Thoracic aorta (tissue), 2 donors: Measurements from ENCODE around the gene PRKCG. TPM values are rescaled to one million over a fixed set of nuclear protein-coding genes. Genes with fewer than 3 reads are reported as not detected.

ENCODE experiments used
- ATAC-seq: fragments of 150-250 bp; one replicate; pipeline ENCODE4 v1.8.0; 2017; ENCODE audit warnings: low read depth; ENCODE audit not compliant: insufficient number of reproducible peaks, low FRiP score
- DNase-seq: peaks from one replicate; pipeline ENCODE4 v3.0.0-alpha.2; 2020; ENCODE audit warnings: low spot score
- H3K27ac ChIP-seq, 2 donors: fragments of 200-600 bp; sonication (generic); 1 replicate in 1 of 2; 2 replicates in 1 of 2; pipeline ENCODE4 v1.5.1; 2016; ENCODE audit warnings: mild to moderate bottlenecking in 2 of 2, moderate library complexity in 2 of 2
- H3K27me3 ChIP-seq: fragments of 200-600 bp; sonication (generic); replicated peaks from 2 replicates; pipeline ENCODE4 v1.6.0; 2016; ENCODE audit warnings: mild to moderate bottlenecking; ENCODE audit not compliant: insufficient read depth
- H3K36me3 ChIP-seq: fragments of 200-600 bp; sonication (generic); one replicate; pipeline ENCODE4 v1.5.1; 2016
- H3K4me1 ChIP-seq, 2 donors: fragments of 200-600 bp; sonication (generic); 1 replicate in 1 of 2; 2 replicates in 1 of 2; pipeline versions ENCODE4 v1.5.1 to v1.6.0; 2016; ENCODE audit warnings: low read depth in 2 of 2, mild to moderate bottlenecking in 1 of 2; ENCODE audit not compliant: control insufficient read depth in 1 of 2
- H3K4me3 ChIP-seq: fragments of 200-600 bp; sonication (generic); 2 replicates; pipeline ENCODE4 v1.5.1; 2016; ENCODE audit warnings: mild to moderate bottlenecking
- H3K9me3 ChIP-seq: fragments of 200-600 bp; sonication (generic); 2 replicates; pipeline ENCODE4 v1.5.1; 2016
- total RNA-seq, 2 donors: library from RNA; depleted of rRNA; stranded (reverse); fragments of >200 nt; gene quantifications; one replicate each; pipeline versions ENCODE4 v1.1.0 to v1.2.3, GENCODE V29; 2016
- TF ChIP-seq, protein P1 (sequence below): fragments of 200-600 bp; sonication (generic); IDR thresholded peaks from one replicate; pipeline ENCODE4 v1.5.1; 2019; ENCODE audit warnings: antibody characterized with exemption

Gene PRKCG
- total RNA-seq, 2 donors from 2014 or later, result not detected

DNA sequence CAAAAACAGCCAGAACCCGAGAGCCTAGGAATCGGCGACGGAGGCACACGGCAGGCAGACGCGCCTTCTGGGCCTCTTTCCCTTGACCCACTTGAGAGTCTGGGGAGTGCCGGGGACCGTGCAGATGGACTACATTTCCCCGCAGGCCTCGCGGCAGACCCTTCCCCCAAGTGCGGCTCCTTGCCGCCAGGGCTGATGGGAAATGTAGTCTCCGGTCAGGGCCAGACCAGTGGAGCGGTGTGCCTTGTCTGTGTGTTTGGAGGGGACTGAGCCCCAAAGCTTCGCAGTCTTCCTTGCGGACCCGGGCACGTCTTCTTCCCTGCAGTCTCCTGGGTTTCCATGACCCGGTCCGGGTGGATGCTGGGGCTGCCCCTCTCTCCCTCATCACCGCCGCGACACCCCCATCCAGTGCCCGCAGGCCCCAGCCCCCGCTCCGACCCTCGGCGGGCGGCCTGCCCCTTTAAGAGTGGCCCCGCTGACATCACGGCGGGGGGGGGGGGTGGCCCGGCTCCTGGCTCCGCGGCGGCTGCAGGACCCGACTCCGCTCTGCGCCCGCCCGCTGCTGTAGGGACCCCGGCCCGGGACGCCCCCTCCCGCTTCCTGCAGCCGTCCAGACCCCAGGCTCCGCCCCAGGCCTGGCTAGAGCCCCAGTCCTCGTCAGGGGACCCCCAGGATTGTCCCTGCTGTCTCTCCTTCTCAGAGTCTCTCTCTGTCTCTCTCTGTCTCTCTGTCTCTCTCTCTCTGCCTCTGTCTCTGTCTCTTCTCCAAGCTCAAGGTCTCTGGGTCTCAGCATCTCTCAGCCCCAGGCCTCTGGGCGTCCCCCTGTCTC lies 26.3 kb downstream of the PRKCG start:
- H3K27me3 ChIP-seq, result peaks cover 22% of the 10 kb centered on the region
- ATAC-seq, result no peak
- TF ChIP-seq, protein P1, sequence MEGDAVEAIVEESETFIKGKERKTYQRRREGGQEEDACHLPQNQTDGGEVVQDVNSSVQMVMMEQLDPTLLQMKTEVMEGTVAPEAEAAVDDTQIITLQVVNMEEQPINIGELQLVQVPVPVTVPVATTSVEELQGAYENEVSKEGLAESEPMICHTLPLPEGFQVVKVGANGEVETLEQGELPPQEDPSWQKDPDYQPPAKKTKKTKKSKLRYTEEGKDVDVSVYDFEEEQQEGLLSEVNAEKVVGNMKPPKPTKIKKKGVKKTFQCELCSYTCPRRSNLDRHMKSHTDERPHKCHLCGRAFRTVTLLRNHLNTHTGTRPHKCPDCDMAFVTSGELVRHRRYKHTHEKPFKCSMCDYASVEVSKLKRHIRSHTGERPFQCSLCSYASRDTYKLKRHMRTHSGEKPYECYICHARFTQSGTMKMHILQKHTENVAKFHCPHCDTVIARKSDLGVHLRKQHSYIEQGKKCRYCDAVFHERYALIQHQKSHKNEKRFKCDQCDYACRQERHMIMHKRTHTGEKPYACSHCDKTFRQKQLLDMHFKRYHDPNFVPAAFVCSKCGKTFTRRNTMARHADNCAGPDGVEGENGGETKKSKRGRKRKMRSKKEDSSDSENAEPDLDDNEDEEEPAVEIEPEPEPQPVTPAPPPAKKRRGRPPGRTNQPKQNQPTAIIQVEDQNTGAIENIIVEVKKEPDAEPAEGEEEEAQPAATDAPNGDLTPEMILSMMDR, result no peak

GRCh38 chr19:53908935-53909415 lies 27.0 kb downstream of the PRKCG start, which contains the start of gene CACNG7:
Gene CACNG7, plus strand, starts transcription at chr19:53909278. Its CDS starts 3,554 bp downstream, at chr19:53912832.
- H3K9me3 ChIP-seq, result no peaks in the 10 kb centered on the region
- H3K36me3 ChIP-seq, result no peaks in the 10 kb centered on the region
- peak within 1 kb of the TSS; percentile 15 for H3K4me3 ChIP-seq
- H3K27ac ChIP-seq, result no peak within 1 kb of the TSS
- H3K4me1 ChIP-seq, result peaks cover 0 to 18% of the 10 kb centered on the region in 2 donors
- DNase-seq, result no peak
- H3K27me3 ChIP-seq, result peaks cover 22% of the 10 kb centered on the region
- no peak for ATAC-seq
- TF ChIP-seq, protein P1, result no peak

More for the DNA sequence above, 26.3 kb downstream of the PRKCG start:
- H3K4me1 ChIP-seq, result peaks cover 0 to 18% of the 10 kb centered on the region in 2 donors
- no peak overlapping the region for H3K27ac ChIP-seq
- H3K36me3 ChIP-seq, result no peaks in the 10 kb centered on the region
- no peak for DNase-seq
- H3K4me3 ChIP-seq, result peak overlapping the region; percentile 15
- H3K9me3 ChIP-seq, result no peaks in the 10 kb centered on the region

DNA sequence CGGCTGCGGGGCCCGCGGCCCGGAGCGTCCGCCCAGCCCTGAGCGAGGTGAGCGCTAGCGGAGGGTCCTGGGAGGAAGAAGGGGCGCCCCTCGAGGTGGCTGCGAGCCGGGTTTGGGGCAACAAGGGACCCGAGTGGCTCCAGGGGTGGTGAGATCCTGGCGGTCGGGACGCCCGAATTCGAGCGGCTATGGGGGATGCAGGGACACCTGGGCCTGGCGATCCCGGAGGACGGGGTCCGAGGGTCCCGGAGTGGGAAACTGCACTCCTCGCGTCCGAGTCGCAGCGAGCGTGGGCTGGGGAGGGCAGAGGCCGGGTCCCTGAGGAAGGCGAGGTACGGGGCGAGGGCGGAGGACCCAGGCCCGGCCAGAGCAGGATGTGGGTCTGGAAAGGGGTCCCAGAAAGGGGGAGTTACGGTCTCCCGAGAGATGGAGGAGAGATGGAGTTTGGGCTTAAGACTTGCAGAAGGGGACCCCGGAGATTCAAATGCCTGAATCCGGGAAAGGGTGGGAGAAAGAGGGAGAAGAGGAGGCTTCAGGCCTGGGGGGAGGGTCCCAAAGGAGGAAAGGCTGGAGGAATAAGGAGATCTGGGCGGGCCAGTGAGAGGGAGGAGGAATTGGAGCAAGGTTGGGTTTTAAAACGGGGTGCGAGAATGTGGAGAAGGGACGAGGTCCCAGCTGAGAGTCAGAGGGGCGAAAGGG lies 27.6 kb downstream of the PRKCG start:
- H3K27ac ChIP-seq, result no peak overlapping the region
- H3K4me3 ChIP-seq, result no peak overlapping the region
- ATAC-seq, result no peak
- TF ChIP-seq, protein P1, result no peak
- no peak for DNase-seq
- peaks cover 0 to 18% of the 10 kb centered on the region in 2 donors for H3K4me1 ChIP-seq
- H3K27me3 ChIP-seq, result peaks cover 22% of the 10 kb centered on the region
- no peaks in the 10 kb centered on the region for H3K9me3 ChIP-seq
- H3K36me3 ChIP-seq, result no peaks in the 10 kb centered on the region

GRCh38 chr19:53910170-53910518 lies 28.1 kb downstream of the PRKCG start:
- Histone ChIP-seq H3K27ac (no peak overlapping the region), H3K27me3 (peaks cover 22% of the 10 kb centered on the region), H3K36me3 (no peaks in the 10 kb centered on the region), H3K9me3 (no peaks in the 10 kb centered on the region), H3K4me3 (no peak overlapping the region), H3K4me1 (peaks cover 0 to 18% of the 10 kb centered on the region in 2 donors)
- ATAC-seq (no peak), DNase-seq (no peak)
- TF ChIP-seq, protein P1, result no peak

DNA sequence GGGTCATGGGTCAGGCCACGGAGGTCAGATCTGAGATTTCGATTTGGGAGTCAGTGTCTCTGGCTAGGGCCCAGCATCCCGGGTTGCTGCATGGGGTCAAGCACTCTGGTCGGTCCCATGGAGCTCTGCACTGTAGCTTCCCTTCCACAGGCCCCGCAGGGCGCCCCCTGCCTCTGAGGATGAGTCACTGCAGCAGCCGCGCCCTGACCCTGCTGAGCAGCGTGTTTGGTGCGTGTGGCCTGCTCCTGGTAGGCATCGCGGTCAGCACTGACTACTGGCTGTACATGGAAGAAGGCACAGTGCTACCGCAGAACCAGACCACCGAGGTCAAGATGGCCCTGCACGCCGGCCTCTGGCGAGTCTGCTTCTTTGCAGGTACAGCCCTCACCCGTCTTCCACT lies 30.7 kb downstream of the PRKCG start:
- Histone ChIP-seq H3K4me3 (no peak overlapping the region), H3K9me3 (no peaks in the 10 kb centered on the region), H3K27me3 (peaks cover 12% of the 10 kb centered on the region), H3K27ac (no peak overlapping the region), H3K4me1 (peaks cover 0 to 18% of the 10 kb centered on the region in 2 donors), H3K36me3 (no peaks in the 10 kb centered on the region)
- TF ChIP-seq, protein P1, result no peak
- no peak for ATAC-seq
- DNase-seq, result no peak
